Measurements from ENCODE around the gene SYT9. TPM values are rescaled to one million over a fixed set of nuclear protein-coding genes. Genes with fewer than 3 reads are reported as not detected.

The SYT9 gene
- total RNA-seq, 4 donors from 2014 or later = 0.14 to 0.16 TPM; not detected in 2

DNA sequence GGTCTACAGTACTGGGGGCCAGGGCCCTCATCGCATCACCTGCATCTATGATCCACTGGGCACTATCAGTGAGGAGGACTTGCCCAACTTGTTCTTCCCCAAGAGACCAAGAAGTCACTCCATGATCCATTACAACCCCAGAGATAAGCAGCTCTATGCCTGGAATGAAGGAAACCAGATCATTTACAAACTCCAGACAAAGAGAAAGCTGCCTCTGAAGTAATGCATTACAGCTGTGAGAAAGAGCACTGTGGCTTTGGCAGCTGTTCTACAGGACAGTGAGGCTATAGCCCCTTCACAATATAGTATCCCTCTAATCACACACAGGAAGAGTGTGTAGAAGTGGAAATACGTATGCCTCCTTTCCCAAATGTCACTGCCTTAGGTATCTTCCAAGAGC lies 258.3 kb downstream of the SYT9 start:
- TF ChIP-seq, protein P1, sequence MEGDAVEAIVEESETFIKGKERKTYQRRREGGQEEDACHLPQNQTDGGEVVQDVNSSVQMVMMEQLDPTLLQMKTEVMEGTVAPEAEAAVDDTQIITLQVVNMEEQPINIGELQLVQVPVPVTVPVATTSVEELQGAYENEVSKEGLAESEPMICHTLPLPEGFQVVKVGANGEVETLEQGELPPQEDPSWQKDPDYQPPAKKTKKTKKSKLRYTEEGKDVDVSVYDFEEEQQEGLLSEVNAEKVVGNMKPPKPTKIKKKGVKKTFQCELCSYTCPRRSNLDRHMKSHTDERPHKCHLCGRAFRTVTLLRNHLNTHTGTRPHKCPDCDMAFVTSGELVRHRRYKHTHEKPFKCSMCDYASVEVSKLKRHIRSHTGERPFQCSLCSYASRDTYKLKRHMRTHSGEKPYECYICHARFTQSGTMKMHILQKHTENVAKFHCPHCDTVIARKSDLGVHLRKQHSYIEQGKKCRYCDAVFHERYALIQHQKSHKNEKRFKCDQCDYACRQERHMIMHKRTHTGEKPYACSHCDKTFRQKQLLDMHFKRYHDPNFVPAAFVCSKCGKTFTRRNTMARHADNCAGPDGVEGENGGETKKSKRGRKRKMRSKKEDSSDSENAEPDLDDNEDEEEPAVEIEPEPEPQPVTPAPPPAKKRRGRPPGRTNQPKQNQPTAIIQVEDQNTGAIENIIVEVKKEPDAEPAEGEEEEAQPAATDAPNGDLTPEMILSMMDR (IDR thresholded peaks at IDR 0.05) = no peak
- in situ Hi-C loops (cut with MboI; ENCODE audit: low pct_ligation_motif_present in 1 of 4, low pct_unique_long_range_greater_than_20kb in 1 of 4, low sequenced_read_pairs in 3 of 4) = no loop called here
- Histone ChIP-seq H3K4me3 (no peak overlapping the region), H3K4me1 (peaks cover 12 to 34% (median 23%) of the 10 kb centered on the region in 4 donors), H3K27me3 (no peaks in the 10 kb centered on the region), H3K36me3 (no peaks in the 10 kb centered on the region), H3K27ac (no peak overlapping the region), H3K9me3 (no peaks in the 10 kb centered on the region)
- intact Hi-C loops (cut with DNase I; ENCODE audit: low total_unique reads) = no loop called here
- no peak for DNase-seq
- WGBS, 2 donors (ENCODE audit: low coverage in 1 of 2) = 92% methylated on average over 2 of the region's 2 CpGs; no CpG with 5 or more reads in 1 of the 2 donors

- H3K4me3 ChIP-seq = no peak overlapping the region
- H3K27me3 ChIP-seq = no peaks in the 10 kb centered on the region
- 27% methylated on average over 5 of the region's 5 CpGs; no CpG with 5 or more reads in 1 of the 2 donors for whole genome bisulfite sequencing, 2 donors (ENCODE audit: low coverage in 1 of 2)
- H3K9me3 ChIP-seq = no peaks in the 10 kb centered on the region
- DNase-seq = peak; percentile 53
- H3K27ac ChIP-seq = peak overlapping the region; percentile 88 to 93 (median 89)
- H3K36me3 ChIP-seq = no peaks in the 10 kb centered on the region
- in situ Hi-C loops (cut with MboI; ENCODE audit: low pct_ligation_motif_present in 1 of 4, low pct_unique_long_range_greater_than_20kb in 1 of 4, low sequenced_read_pairs in 3 of 4) (no loop called here), intact Hi-C loops (cut with DNase I; ENCODE audit: low total_unique reads) (no loop called here)
- TF ChIP-seq EP300 (IDR thresholded peaks at IDR 0.05; ENCODE audit: low read depth) (no peak), POLR2A (IDR thresholded peaks at IDR 0.05) (no peak), POLR2AphosphoS5 (IDR thresholded peaks at IDR 0.05) (no peak)
- TF ChIP-seq, protein P1 (IDR thresholded peaks at IDR 0.05) = no peak
- H3K4me1 ChIP-seq = peaks cover 12 to 41% (median 23%) of the 10 kb centered on the region in 4 donors
Measured at GRCh38 chr11:7511401-7511800, 259.7 kb downstream of the SYT9 start.

DNA sequence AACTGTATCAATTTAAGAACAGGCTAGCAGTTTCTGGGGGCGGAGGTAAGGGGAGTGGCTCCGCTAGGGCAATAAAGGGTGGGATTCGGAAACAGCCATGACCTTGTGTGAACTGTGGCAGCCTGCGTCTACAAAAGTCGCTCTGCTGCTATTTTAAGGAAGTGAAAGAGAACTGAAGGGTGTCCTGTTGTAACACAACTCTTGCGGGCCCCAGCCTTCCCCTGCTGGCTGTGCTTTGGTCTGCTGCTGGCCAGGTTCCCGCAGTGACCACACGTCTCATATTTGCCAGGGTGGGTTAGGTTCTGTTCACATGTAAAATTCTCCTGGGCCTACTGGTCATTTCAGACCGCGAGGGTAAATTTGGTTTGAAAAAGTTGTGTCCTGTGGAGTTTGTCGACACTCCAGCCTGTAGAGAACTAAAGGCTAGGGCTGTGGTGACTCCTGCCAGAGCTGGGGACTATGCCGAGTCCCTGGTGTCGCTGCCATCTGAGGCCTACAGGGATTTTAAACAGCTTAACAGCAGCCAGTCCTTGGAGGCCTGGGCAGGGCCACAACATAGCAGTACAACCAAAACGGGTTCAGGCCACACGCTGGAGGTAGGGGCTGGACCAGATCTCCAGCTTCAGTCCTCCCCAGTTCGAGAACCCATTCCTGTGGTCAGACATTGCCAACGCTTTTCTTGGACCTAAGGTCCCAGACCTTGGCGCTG lies 261.0 kb downstream of the SYT9 start:
- H3K9me3 ChIP-seq = no peaks in the 10 kb centered on the region

DNA sequence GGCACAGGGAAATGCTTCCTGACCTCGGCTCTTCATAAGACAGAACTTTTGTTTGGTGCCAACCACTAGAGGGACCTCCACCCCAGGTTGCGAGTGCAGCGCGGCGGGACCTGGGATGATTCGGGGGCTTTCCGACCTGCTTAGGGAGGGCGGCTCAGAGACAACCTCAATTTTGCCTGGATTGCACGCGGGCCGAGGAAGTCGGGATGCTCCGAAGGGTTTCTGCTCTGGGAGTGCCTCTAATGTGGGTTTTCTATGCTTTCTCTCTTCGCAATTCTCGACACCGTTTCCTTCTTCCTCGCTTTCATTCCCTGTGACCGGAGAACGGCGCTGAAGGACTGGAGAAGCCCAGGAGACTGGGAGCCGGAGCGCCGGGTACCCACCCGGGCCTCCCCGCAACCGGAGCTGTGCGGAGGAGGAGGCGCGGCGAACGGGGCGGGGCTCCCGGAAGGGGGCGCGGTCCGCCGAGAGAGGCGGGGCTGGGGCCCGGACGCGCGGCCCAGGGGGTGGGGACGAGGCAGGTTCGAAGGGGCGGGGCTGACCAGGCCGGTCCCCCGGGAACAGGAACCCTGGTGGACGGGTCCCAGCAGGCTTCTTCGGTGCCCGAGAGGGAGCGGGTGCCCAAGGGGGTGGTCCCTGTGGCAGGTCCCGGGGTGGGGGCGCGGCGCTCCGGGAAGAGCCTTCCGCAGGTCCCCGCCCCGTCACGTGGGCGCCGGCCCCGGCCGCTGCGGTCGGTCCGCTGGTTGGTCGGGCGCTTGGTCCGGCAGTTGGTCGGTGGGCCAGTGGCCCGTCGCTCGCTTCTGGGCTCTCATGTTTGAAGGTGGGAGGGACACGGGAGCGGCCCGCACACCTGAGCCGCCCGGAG lies 261.8 kb downstream of the SYT9 start, which contains the start of gene PPFIBP2:
Gene PPFIBP2 (plus strand): TSS at position 766 of the 865 bp plus-strand sequence. CDS start 35,477 bp downstream, outside the sequence.
- peaks cover 12 to 37% (median 23%) of the 10 kb centered on the region in 4 donors for H3K4me1 ChIP-seq
- 0% methylated on average over 65 of the region's 79 CpGs; no CpG with 5 or more reads in 1 of the 2 donors for WGBS, 2 donors (ENCODE audit: low coverage in 1 of 2)
- peak within 1 kb of the TSS; percentile 88 to 93 (median 89) for H3K27ac ChIP-seq
- TF ChIP-seq POLR2AphosphoS5 (IDR thresholded peaks at IDR 0.05) = peak; percentile 8 to 63 (median 30)
- TF ChIP-seq EP300 (IDR thresholded peaks at IDR 0.05; ENCODE audit: low read depth) = no peak
- TF ChIP-seq, protein P1 (IDR thresholded peaks at IDR 0.05) = peak; percentile 54 to 88 (median 65)
- TF ChIP-seq POLR2A (IDR thresholded peaks at IDR 0.05) = peak; percentile 64
- no peaks in the 10 kb centered on the region for H3K27me3 ChIP-seq
- intact Hi-C loops (cut with DNase I; ENCODE audit: low total_unique reads) (no loop called here), in situ Hi-C loops (cut with MboI; ENCODE audit: low pct_ligation_motif_present in 1 of 4, low pct_unique_long_range_greater_than_20kb in 1 of 4, low sequenced_read_pairs in 3 of 4) (no loop called here)
- peak within 1 kb of the TSS; percentile 55 to 67 (median 60) for H3K4me3 ChIP-seq
- peak; percentile 91 for DNase-seq
- no peaks in the 10 kb centered on the region for H3K36me3 ChIP-seq
- no peaks in the 10 kb centered on the region for H3K9me3 ChIP-seq

More for the DNA sequence above, 261.0 kb downstream of the SYT9 start:
- Histone ChIP-seq H3K27ac (peak overlapping the region; percentile 88 to 93 (median 89)), H3K4me3 (peak overlapping the region in 3 of 4 donors; percentile 56 to 67 (median 63)), H3K27me3 (no peaks in the 10 kb centered on the region), H3K36me3 (no peaks in the 10 kb centered on the region), H3K4me1 (peaks cover 12 to 41% (median 23%) of the 10 kb centered on the region in 4 donors)
- 15% methylated on average over 18 of the region's 18 CpGs; no CpG with 5 or more reads in 1 of the 2 donors for WGBS, 2 donors (ENCODE audit: low coverage in 1 of 2)
- TF ChIP-seq POLR2AphosphoS5 (IDR thresholded peaks at IDR 0.05) = peak; percentile 16 to 43 (median 23)
- TF ChIP-seq, protein P1 (IDR thresholded peaks at IDR 0.05) = no peak
- DNase-seq = peak; percentile 80
- in situ Hi-C loops (cut with MboI; ENCODE audit: low pct_ligation_motif_present in 1 of 4, low pct_unique_long_range_greater_than_20kb in 1 of 4, low sequenced_read_pairs in 3 of 4) (no loop called here), intact Hi-C loops (cut with DNase I; ENCODE audit: low total_unique reads) (no loop called here)
